GM23338 (cell line): Measurements from ENCODE around the gene RUNX3. TPM values are rescaled to one million over a fixed set of nuclear protein-coding genes. Genes with fewer than 3 reads are reported as not detected.

ENCODE experiments used
- ATAC-seq: fragments of 200-7000 bp; cut with Tn5 transposase; 3 replicates; pipeline ENCODE4 v1.9.1; 2020
- DNase-seq: peaks from one replicate; pipeline ENCODE4 v3.0.0-alpha.2; 2015; ENCODE audit warnings: low spot score
- H2AFZ ChIP-seq: fragments of 200-600 bp; sonication (generic); 2 replicates; pipeline ENCODE4 v1.8.0; 2016; ENCODE audit warnings: antibody characterized with exemption, mild to moderate bottlenecking, moderate library complexity
- H3F3A ChIP-seq: fragments of 200-600 bp; sonication (generic); replicated peaks from 2 replicates; pipeline ENCODE4 v1.8.0; 2017; ENCODE audit warnings: antibody characterized with exemption, mixed run types, low read depth
- H3K27ac ChIP-seq: fragments of 200-600 bp; sonication (generic); 2 replicates; pipeline ENCODE4 v1.6.1; 2016; ENCODE audit warnings: low read depth
- H3K27me3 ChIP-seq: fragments of 200-600 bp; sonication (generic); 2 replicates; pipeline ENCODE4 v1.8.0; 2016; ENCODE audit warnings: mild to moderate bottlenecking, mixed run types, moderate library complexity; ENCODE audit not compliant: insufficient read depth
- H3K36me3 ChIP-seq: fragments of 200-600 bp; sonication (generic); 2 replicates; pipeline ENCODE4 v1.8.0; 2016; ENCODE audit warnings: mild to moderate bottlenecking; ENCODE audit not compliant: insufficient read depth
- H3K4me1 ChIP-seq: fragments of 200-600 bp; sonication (generic); 2 replicates; pipeline ENCODE4 v1.8.0; 2016; ENCODE audit warnings: mild to moderate bottlenecking, moderate library complexity; ENCODE audit not compliant: insufficient read depth
- H3K4me2 ChIP-seq: fragments of 200-600 bp; sonication (generic); 2 replicates; pipeline ENCODE4 v1.7.1; 2017; ENCODE audit warnings: mixed run types
- H3K4me3 ChIP-seq: fragments of 200-600 bp; sonication (generic); 2 replicates; pipeline ENCODE4 v1.6.1; 2016; ENCODE audit warnings: mixed run types
- H3K79me2 ChIP-seq: fragments of 200-600 bp; sonication (generic); replicated peaks from 2 replicates; pipeline ENCODE4 v1.8.0; 2017; ENCODE audit warnings: mild to moderate bottlenecking; ENCODE audit not compliant: insufficient read depth
- H3K9me2 ChIP-seq: fragments of 200-600 bp; sonication (generic); 2 replicates; pipeline ENCODE4 v1.8.0; 2017; ENCODE audit not compliant: insufficient read depth
- H4K20me1 ChIP-seq: fragments of 200-600 bp; sonication (generic); replicated peaks from 2 replicates; pipeline ENCODE4 v1.8.0; 2017; ENCODE audit warnings: mild to moderate bottlenecking; ENCODE audit not compliant: insufficient read depth
- H3K27ac Mint-ChIP-seq: 2 replicates; pipeline ENCODE4 v1.8.0; 2020; ENCODE audit warnings: inconsistent platforms, mild to moderate bottlenecking, moderate library complexity, mixed read lengths
- H3K27me3 Mint-ChIP-seq: 3 replicates; pipeline ENCODE4 v1.8.0; 2022; ENCODE audit warnings: low read depth, mild to moderate bottlenecking, moderate library complexity, mixed read lengths, inconsistent platforms; ENCODE audit not compliant: insufficient read depth, poor library complexity
- H3K36me3 Mint-ChIP-seq: 3 replicates; pipeline ENCODE4 v1.8.0; 2021; ENCODE audit warnings: low read depth, mild to moderate bottlenecking, inconsistent platforms, moderate library complexity, mixed read lengths
- H3K4me1 Mint-ChIP-seq: 3 replicates; pipeline ENCODE4 v1.8.0; 2020; ENCODE audit warnings: mild to moderate bottlenecking, inconsistent platforms, mixed read lengths
- H3K4me3 Mint-ChIP-seq: 3 replicates; pipeline ENCODE4 v1.8.0; 2021; ENCODE audit warnings: moderate library complexity, mild to moderate bottlenecking, inconsistent platforms, mixed read lengths
- H3K9me3 Mint-ChIP-seq: 3 replicates; pipeline ENCODE4 v1.8.0; 2020; ENCODE audit warnings: moderate library complexity, mild to moderate bottlenecking, inconsistent platforms, mixed read lengths
- CREB1 ChIP-seq: fragments of 250-450 bp; sonication (Bioruptor Pico); IDR thresholded peaks from 2 replicates; pipeline ENCODE4 v1.5.0; 2020; ENCODE audit warnings: low read depth, mild to moderate bottlenecking, moderate library complexity
- EZH2 ChIP-seq: fragments of 200-600 bp; sonication (generic); IDR thresholded peaks from one replicate; pipeline ENCODE4 v1.8.0; 2017; ENCODE audit warnings: antibody characterized with exemption, mild to moderate bottlenecking, low read depth; ENCODE audit not compliant: unreplicated experiment
- JUNB ChIP-seq: IDR thresholded peaks from one replicate; pipeline ENCODE4 v1.6.1; 2016; ENCODE audit warnings: antibody characterized with exemption; ENCODE audit not compliant: unreplicated experiment
- NANOG ChIP-seq: IDR thresholded peaks from 2 replicates; pipeline ENCODE4 v1.6.1; 2016; ENCODE audit warnings: antibody characterized with exemption, borderline replicate concordance
- POLR2AphosphoS5 ChIP-seq: IDR thresholded peaks from 2 replicates; pipeline ENCODE4 v1.6.1; 2016; ENCODE audit warnings: antibody characterized with exemption, low read depth
- REST ChIP-seq: IDR thresholded peaks from one replicate; pipeline ENCODE4 v1.6.1; 2018; ENCODE audit warnings: antibody characterized with exemption; ENCODE audit not compliant: unreplicated experiment
- STAT1 ChIP-seq: IDR thresholded peaks from one replicate; pipeline ENCODE4 v1.6.1; 2016; ENCODE audit warnings: antibody characterized with exemption; ENCODE audit not compliant: unreplicated experiment
- ZNF114 ChIP-seq: fragments of 250-450 bp; sonication (Bioruptor Pico); IDR thresholded peaks from 2 replicates; pipeline ENCODE4 v1.5.0; 2020; ENCODE audit warnings: mild to moderate bottlenecking, moderate library complexity
- ZNF462 ChIP-seq: fragments of 250-450 bp; sonication (Bioruptor Pico); IDR thresholded peaks from 2 replicates; pipeline ENCODE4 v1.5.0; 2020; ENCODE audit warnings: mild to moderate bottlenecking, moderate library complexity
- polyA plus RNA-seq: library from polyadenylated mRNA; unstranded; fragments of >200 nt; fragmentation: Nextera tagmentation; extraction: Ambion mirVana; gene quantifications from 2 replicates; pipeline ENCODE4 v1.2.1, GENCODE V29; 2016
- total RNA-seq: library from RNA; depleted of rRNA; stranded (reverse); fragments of >200 nt; shearing (Covaris generic); gene quantifications from 2 replicates; pipeline ENCODE4 v1.2.3, GENCODE V29; 2014

The RUNX3 gene
- total and polyA plus RNA-seq, 2 experiments from 2014 or later, result 0.23 to 0.73 TPM

- TF ChIP-seq CREB1 (CRISPR knock-in tag), result no peak
- no peak for TF ChIP-seq NANOG
- TF ChIP-seq JUNB, result no peak
- TF ChIP-seq STAT1, result no peak
- no peak for TF ChIP-seq EZH2
- no peak for TF ChIP-seq REST
- H3K27ac ChIP-seq, result no peak overlapping the region
- no peak overlapping the region for H3K4me3 Mint-ChIP-seq
- DNase-seq (no peak), ATAC-seq (no peak)
- no peaks in the 10 kb centered on the region for H3F3A ChIP-seq
- peaks cover 10% of the 10 kb centered on the region; the same call in 1 of the 2 replicates for H3K4me1 ChIP-seq
- peaks cover 4% of the 10 kb centered on the region for H3K27me3 Mint-ChIP-seq
- no peak overlapping the region for H3K4me2 ChIP-seq
- no peaks in the 10 kb centered on the region for H3K36me3 Mint-ChIP-seq
- H4K20me1 ChIP-seq, result no peaks in the 10 kb centered on the region
- no peaks in the 10 kb centered on the region for H3K79me2 ChIP-seq
- no peaks in the 10 kb centered on the region for H3K9me3 Mint-ChIP-seq
- no peak overlapping the region for H3K27ac Mint-ChIP-seq
- no peak overlapping the region for H2AFZ ChIP-seq
- no peaks in the 10 kb centered on the region for H3K36me3 ChIP-seq
- no peak overlapping the region for H3K4me3 ChIP-seq
- H3K9me2 ChIP-seq, result no peaks in the 10 kb centered on the region
- H3K27me3 ChIP-seq, result no peaks in the 10 kb centered on the region
- H3K4me1 Mint-ChIP-seq, result peaks cover 18% of the 10 kb centered on the region
Observed at GRCh38 chr1:24955161-24955560, 25.1 kb upstream of the RUNX3 start.

GRCh38 chr1:24954631-24955030, 24.6 kb upstream of the RUNX3 start:
- H3K27ac Mint-ChIP-seq, result no peak overlapping the region
- no peaks in the 10 kb centered on the region for H3K79me2 ChIP-seq
- H4K20me1 ChIP-seq, result no peaks in the 10 kb centered on the region
- no peaks in the 10 kb centered on the region for H3K36me3 Mint-ChIP-seq
- DNase-seq (no peak), ATAC-seq (no peak)
- no peaks in the 10 kb centered on the region for H3F3A ChIP-seq
- H3K27me3 ChIP-seq, result no peaks in the 10 kb centered on the region
- no peak overlapping the region for H3K4me3 ChIP-seq
- H3K27me3 Mint-ChIP-seq, result peaks cover 4% of the 10 kb centered on the region
- H3K36me3 ChIP-seq, result no peaks in the 10 kb centered on the region
- H3K9me3 Mint-ChIP-seq, result no peaks in the 10 kb centered on the region
- H2AFZ ChIP-seq, result no peak overlapping the region
- peaks cover 22% of the 10 kb centered on the region for H3K4me1 Mint-ChIP-seq
- no peak overlapping the region for H3K4me2 ChIP-seq
- H3K27ac ChIP-seq, result no peak overlapping the region
- peaks cover 15% of the 10 kb centered on the region; the same call in 1 of the 2 replicates for H3K4me1 ChIP-seq
- H3K4me3 Mint-ChIP-seq, result no peak overlapping the region
- no peaks in the 10 kb centered on the region for H3K9me2 ChIP-seq
- TF ChIP-seq EZH2 (no peak), ZNF114 (no peak), REST (no peak), ZNF462 (no peak), STAT1 (no peak), POLR2AphosphoS5 (no peak)
